HG02678 (cell line): ENCODE measurements around the gene TRAPPC10.

Source experiments
- ATAC-seq: cut with Tn5 transposase; IDR thresholded peaks from one replicate; pipeline ENCODE4 v1.9.1; 2021; ENCODE audit warnings: mild to moderate bottlenecking, moderate library complexity; ENCODE audit not compliant: unreplicated experiment

Gene TRAPPC10

GRCh38 chr21:43982489-43983078 is 29.5 kb upstream of the TRAPPC10 start:
- ATAC-seq: no peak

GRCh38 chr21:43983390-43983789 is 28.7 kb upstream of the TRAPPC10 start:
- ATAC-seq: no peak

GRCh38 chr21:43983860-43984420 is 28.2 kb upstream of the TRAPPC10 start:
- no peak for ATAC-seq

GRCh38 chr21:43984905-43985689 is 27.0 kb upstream of the TRAPPC10 start:
- ATAC-seq: no peak

GRCh38 chr21:43985690-43986251 is 26.3 kb upstream of the TRAPPC10 start:
- ATAC-seq: no peak

- ATAC-seq: no peak
These were observed 25.3 kb upstream of the TRAPPC10 start for GRCh38 chr21:43986544-43987451.

- no peak for ATAC-seq
These were observed 24.6 kb upstream of the TRAPPC10 start for GRCh38 chr21:43987509-43987908.

- no peak for ATAC-seq
These were observed 24.1 kb upstream of the TRAPPC10 start for GRCh38 chr21:43988016-43988415.

GRCh38 chr21:43988506-43989230 is 23.4 kb upstream of the TRAPPC10 start:
- no peak for ATAC-seq

GRCh38 chr21:43989401-43989800 is 22.7 kb upstream of the TRAPPC10 start:
- no peak for ATAC-seq

GRCh38 chr21:43991447-43991991 is 20.6 kb upstream of the TRAPPC10 start:
- ATAC-seq: no peak

GRCh38 chr21:43992121-43992520 is 20.0 kb upstream of the TRAPPC10 start:
- no peak for ATAC-seq

- no peak for ATAC-seq
These were observed 18.6 kb upstream of the TRAPPC10 start for GRCh38 chr21:43993420-43993934.

GRCh38 chr21:43994085-43994484 is 18.0 kb upstream of the TRAPPC10 start:
- ATAC-seq: no peak

- ATAC-seq: no peak
These were observed 17.5 kb upstream of the TRAPPC10 start for GRCh38 chr21:43994646-43995045.

GRCh38 chr21:43995521-43996105 is 16.5 kb upstream of the TRAPPC10 start:
- ATAC-seq: no peak

- no peak for ATAC-seq
These were observed 14.1 kb upstream of the TRAPPC10 start for GRCh38 chr21:43997766-43998742.

- no peak for ATAC-seq
These were observed 11.7 kb upstream of the TRAPPC10 start for GRCh38 chr21:44000360-44000759.
